ENCODE data around the gene ERP44.
"Not testable (repeated sequence)": the region's sequence is repeated elsewhere in the genome, so short reads cannot be mapped to it uniquely, and the experiment has no call there.

The ERP44 gene

DNA sequence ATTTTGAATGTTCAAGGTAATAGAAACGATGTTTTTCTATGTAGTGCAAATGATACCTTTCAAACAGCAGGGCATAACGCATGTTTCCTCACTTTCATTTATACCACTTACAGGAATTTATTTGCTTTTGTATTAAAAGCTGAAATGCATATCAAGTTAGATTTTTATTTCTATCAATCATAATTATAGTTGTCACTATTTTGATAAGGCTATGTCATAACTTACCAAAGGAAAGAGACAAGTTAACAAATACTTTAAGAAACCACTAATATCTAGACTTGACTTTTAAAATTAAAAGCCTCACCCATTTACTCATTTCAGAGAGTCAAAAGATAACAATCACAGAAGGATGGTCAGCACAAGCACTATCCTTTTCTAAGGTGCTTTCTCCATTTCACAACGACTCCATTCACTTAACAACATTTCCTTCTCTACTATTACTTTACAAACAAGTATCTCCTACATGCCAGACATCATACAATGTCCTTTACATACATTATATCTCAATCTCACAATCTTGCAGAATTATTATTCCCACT, 12.6 kb downstream of the ERP44 start:
- TF ChIP-seq, protein P1, sequence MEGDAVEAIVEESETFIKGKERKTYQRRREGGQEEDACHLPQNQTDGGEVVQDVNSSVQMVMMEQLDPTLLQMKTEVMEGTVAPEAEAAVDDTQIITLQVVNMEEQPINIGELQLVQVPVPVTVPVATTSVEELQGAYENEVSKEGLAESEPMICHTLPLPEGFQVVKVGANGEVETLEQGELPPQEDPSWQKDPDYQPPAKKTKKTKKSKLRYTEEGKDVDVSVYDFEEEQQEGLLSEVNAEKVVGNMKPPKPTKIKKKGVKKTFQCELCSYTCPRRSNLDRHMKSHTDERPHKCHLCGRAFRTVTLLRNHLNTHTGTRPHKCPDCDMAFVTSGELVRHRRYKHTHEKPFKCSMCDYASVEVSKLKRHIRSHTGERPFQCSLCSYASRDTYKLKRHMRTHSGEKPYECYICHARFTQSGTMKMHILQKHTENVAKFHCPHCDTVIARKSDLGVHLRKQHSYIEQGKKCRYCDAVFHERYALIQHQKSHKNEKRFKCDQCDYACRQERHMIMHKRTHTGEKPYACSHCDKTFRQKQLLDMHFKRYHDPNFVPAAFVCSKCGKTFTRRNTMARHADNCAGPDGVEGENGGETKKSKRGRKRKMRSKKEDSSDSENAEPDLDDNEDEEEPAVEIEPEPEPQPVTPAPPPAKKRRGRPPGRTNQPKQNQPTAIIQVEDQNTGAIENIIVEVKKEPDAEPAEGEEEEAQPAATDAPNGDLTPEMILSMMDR (IDR thresholded peaks at IDR 0.05; ENCODE audit: extremely low read depth, missing control alignments) = no peak
- DNase-seq (ENCODE audit: low spot score) = no peak

DNA sequence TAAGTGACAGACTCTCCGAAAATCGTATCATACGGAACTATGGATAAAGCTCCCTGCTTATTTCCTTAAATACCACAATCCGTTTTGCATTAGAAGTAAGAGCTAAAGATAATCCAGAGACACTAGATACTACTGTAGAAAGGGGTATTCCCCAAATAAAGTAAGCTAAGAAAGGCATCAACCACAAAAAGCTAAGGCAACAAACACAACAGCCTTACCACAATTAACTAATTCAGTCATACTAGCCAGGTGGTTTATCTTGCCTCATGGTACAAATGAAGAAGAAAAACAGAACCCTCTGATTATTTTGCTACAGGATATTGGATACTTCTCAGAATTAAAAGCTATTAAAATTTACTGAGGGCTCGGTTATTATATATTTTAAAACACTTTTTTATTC, 14.1 kb downstream of the ERP44 start:
- peak; percentile 58 for DNase-seq (ENCODE audit: low spot score)
- TF ChIP-seq, protein P1 (IDR thresholded peaks at IDR 0.05; ENCODE audit: extremely low read depth, missing control alignments) = no peak

DNA sequence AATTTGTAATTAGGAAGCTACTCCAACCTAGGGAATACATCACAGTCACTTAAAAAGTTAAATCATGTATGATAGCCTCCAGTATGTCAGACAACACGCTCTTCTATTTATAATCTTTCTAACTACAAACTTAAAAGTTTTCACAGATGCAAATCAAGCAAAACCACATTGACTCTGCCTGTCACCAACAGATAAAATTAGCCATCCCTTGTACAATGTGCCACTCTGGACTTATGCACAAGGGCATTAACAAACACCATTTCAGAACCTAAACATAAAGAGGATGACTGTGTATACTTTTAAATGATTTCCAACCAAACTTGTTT, 14.7 kb downstream of the ERP44 start:
- no peak for DNase-seq (ENCODE audit: low spot score)
- TF ChIP-seq, protein P1 (IDR thresholded peaks at IDR 0.05; ENCODE audit: extremely low read depth, missing control alignments) = no peak

DNA sequence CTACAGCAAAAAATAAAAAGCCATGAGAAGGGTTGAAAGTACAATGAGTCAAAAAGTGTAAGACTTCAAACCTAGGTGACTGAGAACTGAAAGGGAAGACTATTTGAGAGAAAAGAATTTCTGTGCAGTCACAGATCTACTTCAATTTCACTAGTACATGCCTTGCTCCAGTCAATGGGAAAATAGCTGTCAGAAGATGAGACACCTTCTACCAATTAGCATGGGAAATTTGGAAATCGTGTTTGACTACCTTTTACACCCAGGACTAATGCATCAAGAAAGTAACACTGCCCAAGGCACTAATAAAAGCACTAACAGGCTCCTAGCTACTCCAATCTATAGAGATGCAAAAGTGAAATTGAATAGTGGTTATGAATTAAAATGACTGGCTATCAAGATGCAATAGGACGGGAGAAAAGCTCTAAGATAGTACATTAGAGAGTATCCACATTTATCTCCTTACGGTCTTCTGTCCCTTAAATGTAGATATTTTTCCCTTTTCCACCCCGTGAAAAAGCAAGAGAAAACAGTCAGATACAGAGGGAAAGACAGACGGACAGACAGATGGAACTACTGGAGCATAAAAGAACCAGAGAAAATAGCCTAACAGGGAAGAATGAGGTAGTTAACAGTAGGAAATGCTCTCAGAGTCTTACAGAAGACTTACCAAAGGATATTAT, 15.2 kb downstream of the ERP44 start:
- TF ChIP-seq, protein P1 (IDR thresholded peaks at IDR 0.05; ENCODE audit: extremely low read depth, missing control alignments) = no peak
- peak; percentile 40 for DNase-seq (ENCODE audit: low spot score)

DNA sequence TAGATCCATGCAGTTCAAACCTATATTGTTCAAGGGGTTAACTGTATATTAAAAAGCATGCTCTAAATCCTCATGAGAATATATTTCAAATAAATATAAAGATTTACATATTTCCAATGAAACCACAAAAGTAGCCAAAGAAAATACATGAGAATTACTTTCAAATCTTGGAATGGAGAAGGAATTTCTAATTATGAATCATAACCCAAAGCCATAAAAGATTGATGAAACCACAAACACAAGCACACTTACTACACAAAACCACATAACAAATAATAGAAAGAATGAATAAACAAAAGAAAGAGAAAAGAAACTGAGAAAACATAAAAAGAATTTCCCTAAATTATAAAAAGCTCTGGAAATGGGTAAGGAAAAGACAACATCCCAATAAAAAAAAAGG, 16.0 kb downstream of the ERP44 start:
- TF ChIP-seq, protein P1 (IDR thresholded peaks at IDR 0.05; ENCODE audit: extremely low read depth, missing control alignments) = no peak
- no peak for DNase-seq (ENCODE audit: low spot score)

DNA sequence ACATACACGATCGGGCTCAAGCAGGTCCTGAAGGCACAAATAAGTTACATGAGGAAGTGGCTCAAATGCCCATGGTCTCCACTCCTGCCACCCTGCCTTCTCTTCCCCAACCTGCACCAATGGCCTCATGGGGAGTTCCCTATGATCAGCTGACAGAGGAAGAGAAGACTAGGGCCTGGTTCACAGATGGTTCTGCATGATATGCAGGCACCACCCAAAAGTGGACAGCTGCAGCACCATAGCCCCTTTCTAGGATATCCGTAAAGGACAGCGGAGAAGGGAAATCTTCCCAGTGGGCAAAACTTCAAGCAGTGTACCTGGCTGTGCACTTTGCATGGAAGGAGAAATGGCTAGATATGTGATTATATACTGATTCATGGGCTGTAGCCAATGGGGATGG, 22.5 kb downstream of the ERP44 start:
- DNase-seq (ENCODE audit: low spot score) = not testable (repeated sequence)

DNA sequence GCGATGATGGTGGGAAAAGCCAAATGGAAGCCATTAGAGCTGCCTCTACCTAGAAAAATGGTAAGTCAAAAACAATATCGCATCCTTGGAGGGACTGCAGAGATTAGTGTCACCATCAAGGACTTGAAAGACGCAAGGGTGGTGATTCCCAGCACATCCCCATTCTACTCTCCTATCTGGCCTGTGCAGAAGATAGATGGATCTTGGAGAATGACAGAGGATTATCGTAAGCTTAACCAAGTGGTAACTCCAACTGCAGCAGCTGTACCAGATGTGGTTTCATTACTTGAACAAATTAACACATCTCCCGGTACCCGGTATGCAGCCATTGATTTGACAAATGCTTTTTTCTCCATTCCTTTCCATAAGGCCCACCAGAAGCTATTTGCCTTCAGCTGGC, 23.8 kb downstream of the ERP44 start:
- DNase-seq (ENCODE audit: low spot score) = no peak
- TF ChIP-seq, protein P1 (IDR thresholded peaks at IDR 0.05; ENCODE audit: extremely low read depth, missing control alignments) = no peak

DNA sequence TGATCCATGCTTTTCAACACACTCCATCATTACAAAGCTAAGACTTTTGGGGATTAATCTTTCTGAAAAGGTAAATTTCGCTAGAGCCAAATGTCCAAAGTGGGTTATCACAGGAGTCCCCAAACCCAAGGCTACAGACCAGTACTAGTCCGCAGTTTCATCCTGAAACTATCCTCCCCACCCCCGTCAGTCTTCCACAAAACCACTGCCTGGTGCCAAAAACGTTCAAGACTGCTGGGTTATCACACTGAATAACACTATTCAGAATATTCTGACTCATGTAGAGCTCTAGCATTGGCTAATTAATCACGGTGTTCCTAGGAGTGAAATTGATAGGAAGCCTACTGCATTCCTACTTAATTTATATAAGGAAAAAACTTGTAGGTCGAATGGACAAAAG, 24.7 kb downstream of the ERP44 start:
- TF ChIP-seq, protein P1 (IDR thresholded peaks at IDR 0.05; ENCODE audit: extremely low read depth, missing control alignments) = no peak

More for the DNA sequence above, 24.7 kb downstream of the ERP44 start:
- no peak for DNase-seq (ENCODE audit: low spot score)

Measured in GM20000 (cell line).